ENCODE measurements around the gene MARK2. TPM values are rescaled to one million over a fixed set of nuclear protein-coding genes. Genes with fewer than 3 reads are reported as not detected.

Gene MARK2
- polyA plus RNA-seq, 1 donor (not counting 4 experiments of a cell fraction or from before 2014, with no cell fraction given) = 20.8 TPM

DNA sequence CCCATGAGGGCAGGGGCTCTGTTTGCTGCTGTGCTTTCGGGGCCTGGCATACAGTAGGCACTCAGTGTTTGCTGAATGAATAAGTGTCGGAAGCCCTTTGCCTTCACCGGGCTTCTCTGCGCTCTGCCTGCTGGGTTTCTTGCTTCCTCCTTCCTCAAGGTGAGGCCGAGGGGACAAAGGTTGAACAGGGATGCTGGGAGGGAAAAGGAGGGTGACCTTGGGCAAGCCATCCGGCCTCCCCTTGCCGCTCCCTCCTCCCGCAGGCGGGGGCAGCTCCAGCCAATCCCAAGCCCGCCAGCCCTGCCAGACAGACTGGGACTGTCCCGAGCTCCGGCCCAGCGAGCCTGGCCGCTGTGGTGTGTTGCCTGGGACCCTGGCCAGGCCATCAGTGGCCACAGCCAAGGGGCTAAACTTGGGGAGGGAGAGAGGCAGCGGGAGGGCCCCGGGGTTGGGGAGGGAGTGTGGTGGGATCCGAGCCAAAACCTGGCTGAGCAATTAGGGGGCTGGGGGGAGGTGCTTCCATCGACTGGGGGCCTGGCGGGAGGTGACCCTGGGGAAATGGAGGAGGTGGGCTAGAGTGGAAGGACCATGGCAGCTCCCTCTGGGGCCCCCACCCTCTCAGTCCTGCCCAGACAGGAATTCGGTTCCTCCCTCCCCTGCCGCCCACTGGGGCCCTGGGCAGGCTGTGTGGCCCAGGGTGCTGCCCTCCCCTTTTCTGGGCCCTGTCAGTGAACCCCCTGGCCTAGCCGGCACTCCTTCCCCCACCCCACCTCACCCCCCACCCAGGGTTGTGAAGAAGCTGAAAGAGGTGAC is 81.4 kb downstream of the MARK2 start:
- no peaks in the 10 kb centered on the region for H3K79me2 ChIP-seq (ENCODE audit: control insufficient read depth, insufficient read depth, low read length)
- H3K4me2 ChIP-seq (ENCODE audit: control insufficient read depth, extremely low read depth, insufficient read depth, low read depth, low read length) = no peak overlapping the region
- FAIRE-seq (no peak), DNase-seq (ENCODE audit: low read depth, low spot score) (no peak)
- no peak overlapping the region for H2AFZ ChIP-seq (ENCODE audit: control insufficient read depth, low read length)
- H3K27me3 ChIP-seq (ENCODE audit: control insufficient read depth, extremely low read depth, insufficient read depth, low read length) = peaks cover 9% of the 10 kb centered on the region
- H3K4me3 ChIP-seq (ENCODE audit: control insufficient read depth in 2 of 3, extremely low read depth in 1 of 3, insufficient read depth in 2 of 3, low read depth in 1 of 3, low read length in 3 of 3) = no peak overlapping the region
- dilution Hi-C loops (cut with MboI; ENCODE audit: extremely low pct_ligation_motif_present, low sequenced_read_pairs) = no loop called here
- H4K20me1 ChIP-seq (ENCODE audit: control insufficient read depth, extremely low read depth, insufficient read depth, low read length) = no peaks in the 10 kb centered on the region
- H3K9me3 ChIP-seq (ENCODE audit: control insufficient read depth, low read depth, low read length) = no peaks in the 10 kb centered on the region
- TF ChIP-seq, protein P1, sequence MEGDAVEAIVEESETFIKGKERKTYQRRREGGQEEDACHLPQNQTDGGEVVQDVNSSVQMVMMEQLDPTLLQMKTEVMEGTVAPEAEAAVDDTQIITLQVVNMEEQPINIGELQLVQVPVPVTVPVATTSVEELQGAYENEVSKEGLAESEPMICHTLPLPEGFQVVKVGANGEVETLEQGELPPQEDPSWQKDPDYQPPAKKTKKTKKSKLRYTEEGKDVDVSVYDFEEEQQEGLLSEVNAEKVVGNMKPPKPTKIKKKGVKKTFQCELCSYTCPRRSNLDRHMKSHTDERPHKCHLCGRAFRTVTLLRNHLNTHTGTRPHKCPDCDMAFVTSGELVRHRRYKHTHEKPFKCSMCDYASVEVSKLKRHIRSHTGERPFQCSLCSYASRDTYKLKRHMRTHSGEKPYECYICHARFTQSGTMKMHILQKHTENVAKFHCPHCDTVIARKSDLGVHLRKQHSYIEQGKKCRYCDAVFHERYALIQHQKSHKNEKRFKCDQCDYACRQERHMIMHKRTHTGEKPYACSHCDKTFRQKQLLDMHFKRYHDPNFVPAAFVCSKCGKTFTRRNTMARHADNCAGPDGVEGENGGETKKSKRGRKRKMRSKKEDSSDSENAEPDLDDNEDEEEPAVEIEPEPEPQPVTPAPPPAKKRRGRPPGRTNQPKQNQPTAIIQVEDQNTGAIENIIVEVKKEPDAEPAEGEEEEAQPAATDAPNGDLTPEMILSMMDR (optimal IDR thresholded peaks at IDR 0.05 in 1 of 3, IDR thresholded peaks at IDR 0.05 in 1 of 3, conservative IDR thresholded peaks at IDR 0.05 in 1 of 3; ENCODE audit: extremely low read depth in 1 of 3, insufficient read depth in 2 of 3, low read length in 3 of 3) = no peak
- no peak for TF ChIP-seq EZH2 (IDR thresholded peaks at IDR 0.05; ENCODE audit: low read length)
- H3K27ac ChIP-seq (ENCODE audit: control insufficient read depth, insufficient read depth, low read length) = no peak overlapping the region
- H3K4me1 ChIP-seq (ENCODE audit: control insufficient read depth, extremely low read depth, insufficient read depth, low read length) = peaks cover 9% of the 10 kb centered on the region
- H3K9ac ChIP-seq (ENCODE audit: control insufficient read depth, extremely low read depth, insufficient read depth, low read length) = no peak overlapping the region
- no peaks in the 10 kb centered on the region for H3K36me3 ChIP-seq (ENCODE audit: control insufficient read depth in 2 of 2, extremely low read depth in 1 of 2, insufficient read depth in 2 of 2, low read length in 2 of 2)
- H3K9me1 ChIP-seq (ENCODE audit: control insufficient read depth, extremely low read depth, insufficient read depth, low read length) = no peaks in the 10 kb centered on the region

DNA sequence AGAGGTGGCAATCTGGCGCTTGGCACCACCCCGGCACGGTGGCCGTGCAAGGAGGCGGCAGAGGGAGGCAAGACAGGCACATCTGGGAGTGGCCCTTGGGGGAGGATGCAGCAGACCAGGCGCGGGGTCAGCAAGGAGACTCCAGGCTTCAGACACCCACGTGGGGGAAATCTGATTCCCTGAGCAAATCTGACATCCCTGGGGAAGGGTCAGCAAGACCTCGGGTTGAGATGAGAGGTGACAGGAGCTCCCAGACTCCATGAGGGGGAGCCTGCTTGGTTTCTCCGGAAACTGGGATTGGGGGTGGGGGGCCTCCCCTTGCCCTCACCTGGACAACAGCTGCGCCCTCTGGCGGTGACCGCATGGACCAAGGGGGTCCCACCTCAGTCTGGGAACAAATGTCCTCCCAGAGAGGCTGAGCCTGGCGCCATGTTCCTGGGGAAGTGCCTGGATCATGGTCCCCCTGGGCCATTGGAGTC is 82.1 kb downstream of the MARK2 start:
- H3K4me3 ChIP-seq (ENCODE audit: control insufficient read depth in 2 of 3, extremely low read depth in 1 of 3, insufficient read depth in 2 of 3, low read depth in 1 of 3, low read length in 3 of 3) = no peak overlapping the region
- H3K4me1 ChIP-seq (ENCODE audit: control insufficient read depth, extremely low read depth, insufficient read depth, low read length) = peaks cover 9% of the 10 kb centered on the region
- no peak overlapping the region for H3K4me2 ChIP-seq (ENCODE audit: control insufficient read depth, extremely low read depth, insufficient read depth, low read depth, low read length)
- no peaks in the 10 kb centered on the region for H3K36me3 ChIP-seq (ENCODE audit: control insufficient read depth in 2 of 2, extremely low read depth in 1 of 2, insufficient read depth in 2 of 2, low read length in 2 of 2)
- H2AFZ ChIP-seq (ENCODE audit: control insufficient read depth, low read length) = no peak overlapping the region
- FAIRE-seq (no peak), DNase-seq (ENCODE audit: low read depth, low spot score) (no peak)
- no peaks in the 10 kb centered on the region for H3K79me2 ChIP-seq (ENCODE audit: control insufficient read depth, insufficient read depth, low read length)
- no peak for TF ChIP-seq EZH2 (IDR thresholded peaks at IDR 0.05; ENCODE audit: low read length)
- TF ChIP-seq, protein P1 (optimal IDR thresholded peaks at IDR 0.05 in 1 of 3, IDR thresholded peaks at IDR 0.05 in 1 of 3, conservative IDR thresholded peaks at IDR 0.05 in 1 of 3; ENCODE audit: extremely low read depth in 1 of 3, insufficient read depth in 2 of 3, low read length in 3 of 3) = peak in 1 of 3 experiments; percentile 27
- H3K27ac ChIP-seq (ENCODE audit: control insufficient read depth, insufficient read depth, low read length) = no peak overlapping the region
- H4K20me1 ChIP-seq (ENCODE audit: control insufficient read depth, extremely low read depth, insufficient read depth, low read length) = no peaks in the 10 kb centered on the region
- H3K9me1 ChIP-seq (ENCODE audit: control insufficient read depth, extremely low read depth, insufficient read depth, low read length) = no peaks in the 10 kb centered on the region
- dilution Hi-C loops (cut with MboI; ENCODE audit: extremely low pct_ligation_motif_present, low sequenced_read_pairs) = no loop called here
- H3K9ac ChIP-seq (ENCODE audit: control insufficient read depth, extremely low read depth, insufficient read depth, low read length) = no peak overlapping the region
- H3K27me3 ChIP-seq (ENCODE audit: control insufficient read depth, extremely low read depth, insufficient read depth, low read length) = peaks cover 4% of the 10 kb centered on the region
- no peaks in the 10 kb centered on the region for H3K9me3 ChIP-seq (ENCODE audit: control insufficient read depth, low read depth, low read length)

Measured in keratinocyte (primary cell).